Right lung (tissue), 10 donors: ENCODE measurements around the gene AKIP1. TPM values are rescaled to one million over a fixed set of nuclear protein-coding genes. Genes with fewer than 3 reads are reported as not detected.
"Not testable (repeated sequence)": the region's sequence is repeated elsewhere in the genome, so short reads cannot be mapped to it uniquely, and the experiment has no call there.

Experiments used
- DNase-seq, 2 donors: peaks; one replicate each; pipeline ENCODE4 v3.0.0-alpha.2; 2013
- long read RNA-seq, 8 donors: transcript quantifications; one replicate each; lab custom pipeline, GENCODE V29; 2026
- polyA plus RNA-seq, 5 donors: library from polyadenylated mRNA; unstranded; fragments of 120-200 nt; gene quantifications; one replicate each; pipeline versions ENCODE4 v1.2.1 to v1.2.3, GENCODE V29; 2013; ENCODE audit warnings: inconsistent platforms in 1 of 5, low replicate concordance in 1 of 5; ENCODE audit not compliant: insufficient read length in 5 of 5, insufficient read depth in 1 of 5

The AKIP1 gene
- polyA plus RNA-seq, result 10 to 100 TPM; 19.0 to 25.7 (median 23.1) TPM
- long read RNA-seq, donor 1, transcript AKIP1-204 (4 exons, 1,084 nt), result major isoform, 8 of 11 reads
- long read RNA-seq, donor 1, partial matches to known transcripts, result 0 of 11 reads
- long read RNA-seq, donor 1, other reads (novel, unspliced or antisense), result 0 of 11 reads
- long read RNA-seq, donor 2, partial matches to known transcripts, result 0 of 7 reads
- long read RNA-seq, donor 2, other reads (novel, unspliced or antisense), result 0 of 7 reads
- long read RNA-seq, donor 3, partial matches to known transcripts, result 0 of 9 reads
- long read RNA-seq, donor 3, other reads (novel, unspliced or antisense), result 0 of 9 reads
- long read RNA-seq, donor 4, partial matches to known transcripts, result 0 of 2 reads
- long read RNA-seq, donor 4, other reads (novel, unspliced or antisense), result 0 of 2 reads
- long read RNA-seq, donor 5, transcript AKIP1-210 (5 exons, 1,022 nt), result major isoform, 6 of 11 reads
- long read RNA-seq, donor 5, partial matches to known transcripts, result 0 of 11 reads
- long read RNA-seq, donor 5, other reads (novel, unspliced or antisense), result 0 of 11 reads
- long read RNA-seq, donor 6, transcript AKIP1-204 (4 exons, 1,084 nt), result major isoform, 11 of 19 reads
- long read RNA-seq, donor 6, partial matches to known transcripts, result 0 of 19 reads
- long read RNA-seq, donor 6, other reads (novel, unspliced or antisense), result 0 of 19 reads
- long read RNA-seq, donor 7, transcript AKIP1-204 (4 exons, 1,084 nt), result major isoform, 8 of 12 reads
- long read RNA-seq, donor 7, partial matches to known transcripts, result 0 of 12 reads
- long read RNA-seq, donor 7, other reads (novel, unspliced or antisense), result 0 of 12 reads
- long read RNA-seq, donor 8, partial matches to known transcripts, result 0 of 3 reads
- long read RNA-seq, donor 8, other reads (novel, unspliced or antisense), result 0 of 3 reads

- peak; percentile 98 for DNase-seq
Measured at GRCh38 chr11:8911029-8911823, at the start of gene AKIP1. TSS of gene AKIP1 (plus strand) at chr11:8911189. CDS start at chr11:8911450, 261 bp downstream.

- no peak for DNase-seq
Measured at GRCh38 chr11:8863838-8864237, 47.2 kb upstream of the AKIP1 start.

- DNase-seq, result no peak
Measured at GRCh38 chr11:8865304-8865703, 45.7 kb upstream of the AKIP1 start.

- no peak for DNase-seq
Measured at GRCh38 chr11:8867035-8867434, 44.0 kb upstream of the AKIP1 start.

- DNase-seq, result no peak
Measured at GRCh38 chr11:8867931-8868631, 42.9 kb upstream of the AKIP1 start.

- peak; percentile 65 to 79 for DNase-seq
Measured at GRCh38 chr11:8870411-8871170, 40.4 kb upstream of the AKIP1 start.

- peak; percentile 91 to 93 for DNase-seq
Measured at GRCh38 chr11:8871171-8871775, 39.7 kb upstream of the AKIP1 start.

- DNase-seq, result no peak
Measured at GRCh38 chr11:8871962-8872361, 39.0 kb upstream of the AKIP1 start.

- DNase-seq, result peak; percentile 25 to 49
Measured at GRCh38 chr11:8873741-8874405, 37.1 kb upstream of the AKIP1 start.

GRCh38 chr11:8878771-8879170, 32.2 kb upstream of the AKIP1 start:
- no peak for DNase-seq

GRCh38 chr11:8881585-8881984, 29.4 kb upstream of the AKIP1 start:
- DNase-seq, result not testable (repeated sequence)

- DNase-seq, result no peak
Measured at GRCh38 chr11:8886322-8886721, 24.7 kb upstream of the AKIP1 start.

GRCh38 chr11:8891185-8891584, 19.8 kb upstream of the AKIP1 start:
- DNase-seq, result not testable (repeated sequence)

- DNase-seq, result no peak
Measured at GRCh38 chr11:8899119-8899753, 11.8 kb upstream of the AKIP1 start.

- no peak for DNase-seq
Measured at GRCh38 chr11:8905528-8906165, 5.3 kb upstream of the AKIP1 start.

- DNase-seq, result no peak
Measured at GRCh38 chr11:8907116-8907515, 3.9 kb upstream of the AKIP1 start.

- DNase-seq, result no peak
Measured at GRCh38 chr11:8908099-8908498, 2.9 kb upstream of the AKIP1 start.

- no peak for DNase-seq
Measured at GRCh38 chr11:8910649-8911026, 351 bp upstream of the AKIP1 start.
